Bronchial epithelial cell (primary cell): ENCODE measurements around the gene ALDH3B2. TPM values are rescaled to one million over a fixed set of nuclear protein-coding genes. Genes with fewer than 3 reads are reported as not detected.
A peak's percentile ranks its signal among the peaks of the same experiment; 100 is the strongest.
"Not testable (repeated sequence)": the region's sequence is repeated elsewhere in the genome, so short reads cannot be mapped to it uniquely, and the experiment has no call there.

ENCODE experiments used
- DNase-seq: peaks from one replicate; pipeline ENCODE4 v3.0.0-alpha.2; 2010; ENCODE audit warnings: low read depth
- FAIRE-seq: peaks from 2 replicates; lab custom pipeline; 2011; peaks lifted over from hg19 to GRCh38; lab: Jason Lieb, UNC
- H3K27me3 ChIP-seq: 2 replicates; pipeline ENCODE4 v1.5.1; 2011; ENCODE audit warnings: low read length; ENCODE audit not compliant: control insufficient read depth, insufficient read depth
- H3K36me3 ChIP-seq: 2 replicates; pipeline ENCODE4 v1.5.1; 2011; ENCODE audit warnings: low read length; ENCODE audit not compliant: control insufficient read depth, insufficient read depth
- H3K4me3 ChIP-seq: 2 replicates; pipeline ENCODE4 v1.5.1; 2011; ENCODE audit warnings: mild to moderate bottlenecking, low read depth, low read length, control low read depth
- CTCF ChIP-seq: IDR thresholded peaks from 2 replicates; pipeline ENCODE4 v1.5.1; 2011; ENCODE audit warnings: mild to moderate bottlenecking, moderate library complexity, low read length, control low read depth, inconsistent platforms; ENCODE audit not compliant: insufficient read depth, severe bottlenecking
- total RNA-seq: library from RNA; depleted of rRNA; stranded (reverse); fragments of >200 nt; gene quantifications from 2 replicates; pipeline ENCODE4 v1.2.1, GENCODE V29; 2014

The ALDH3B2 gene
- total RNA-seq, 1 donor from 2014 or later, result 17.9 TPM

DNA sequence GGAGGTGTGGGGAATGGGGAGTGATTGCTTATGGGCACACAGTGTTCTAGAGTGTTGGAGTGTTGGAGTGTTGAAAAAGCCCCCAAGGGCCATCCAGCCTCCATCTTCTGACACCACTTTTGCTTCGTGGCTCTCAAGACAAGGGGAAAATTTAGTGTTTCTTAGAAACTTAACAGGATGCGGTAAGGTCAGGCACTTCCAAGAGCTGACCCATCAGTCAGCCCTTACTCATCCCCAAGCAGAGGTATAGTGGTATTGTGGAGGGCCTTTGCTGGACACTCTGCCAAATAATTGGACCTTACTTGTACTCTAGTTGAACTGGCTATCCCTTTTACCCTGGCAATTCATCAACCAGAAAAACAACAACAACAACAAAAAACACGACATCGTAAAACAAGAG lies 14.8 kb upstream of the ALDH3B2 start:
- H3K27me3 ChIP-seq, result no peaks in the 10 kb centered on the region
- no peak for DNase-seq
- H3K36me3 ChIP-seq, result no peaks in the 10 kb centered on the region
- no peak for FAIRE-seq
- H3K4me3 ChIP-seq, result no peak overlapping the region
- TF ChIP-seq CTCF, result no peak

GRCh38 chr11:67687986-67688385 lies 13.6 kb upstream of the ALDH3B2 start:
- Histone ChIP-seq H3K36me3 (no peaks in the 10 kb centered on the region), H3K27me3 (no peaks in the 10 kb centered on the region), H3K4me3 (no peak overlapping the region)
- FAIRE-seq, result peak; percentile 100
- no peak for TF ChIP-seq CTCF
- no peak for DNase-seq

DNA sequence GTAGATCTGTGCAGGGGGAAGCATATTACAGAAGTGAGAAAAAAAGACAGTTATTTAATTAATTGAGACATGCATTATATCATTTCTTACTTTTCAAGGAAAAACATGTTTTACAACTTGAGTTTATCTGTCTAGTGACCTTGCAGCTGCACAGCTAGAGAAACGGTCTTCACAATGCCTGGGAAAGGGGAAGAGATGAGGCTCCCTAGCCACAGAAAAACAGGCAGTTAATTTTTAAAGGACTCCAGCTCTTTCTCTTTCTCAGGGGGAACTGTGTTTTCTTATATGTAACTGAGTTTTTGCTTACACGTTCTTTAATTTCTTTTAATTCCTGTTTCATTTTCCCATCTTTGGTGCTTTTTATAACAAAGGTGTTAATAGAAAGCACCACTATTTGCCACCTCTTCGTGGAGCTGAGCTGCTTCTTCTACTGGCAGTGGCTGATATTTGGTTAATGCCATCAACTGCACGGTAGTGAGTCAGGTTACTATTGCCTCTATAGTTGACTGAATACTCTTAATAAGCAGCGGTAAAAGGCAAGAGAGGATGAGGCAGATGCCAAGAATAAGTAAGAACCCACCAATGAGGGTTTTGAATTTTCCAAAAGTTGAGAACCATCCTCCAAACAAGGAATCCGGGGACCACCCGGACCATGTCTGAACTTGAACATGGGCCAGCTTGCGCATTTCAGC lies 11.4 kb upstream of the ALDH3B2 start:
- H3K36me3 ChIP-seq, H3K4me3 ChIP-seq, H3K27me3 ChIP-seq, DNase-seq, FAIRE-seq: not testable (repeated sequence)

DNA sequence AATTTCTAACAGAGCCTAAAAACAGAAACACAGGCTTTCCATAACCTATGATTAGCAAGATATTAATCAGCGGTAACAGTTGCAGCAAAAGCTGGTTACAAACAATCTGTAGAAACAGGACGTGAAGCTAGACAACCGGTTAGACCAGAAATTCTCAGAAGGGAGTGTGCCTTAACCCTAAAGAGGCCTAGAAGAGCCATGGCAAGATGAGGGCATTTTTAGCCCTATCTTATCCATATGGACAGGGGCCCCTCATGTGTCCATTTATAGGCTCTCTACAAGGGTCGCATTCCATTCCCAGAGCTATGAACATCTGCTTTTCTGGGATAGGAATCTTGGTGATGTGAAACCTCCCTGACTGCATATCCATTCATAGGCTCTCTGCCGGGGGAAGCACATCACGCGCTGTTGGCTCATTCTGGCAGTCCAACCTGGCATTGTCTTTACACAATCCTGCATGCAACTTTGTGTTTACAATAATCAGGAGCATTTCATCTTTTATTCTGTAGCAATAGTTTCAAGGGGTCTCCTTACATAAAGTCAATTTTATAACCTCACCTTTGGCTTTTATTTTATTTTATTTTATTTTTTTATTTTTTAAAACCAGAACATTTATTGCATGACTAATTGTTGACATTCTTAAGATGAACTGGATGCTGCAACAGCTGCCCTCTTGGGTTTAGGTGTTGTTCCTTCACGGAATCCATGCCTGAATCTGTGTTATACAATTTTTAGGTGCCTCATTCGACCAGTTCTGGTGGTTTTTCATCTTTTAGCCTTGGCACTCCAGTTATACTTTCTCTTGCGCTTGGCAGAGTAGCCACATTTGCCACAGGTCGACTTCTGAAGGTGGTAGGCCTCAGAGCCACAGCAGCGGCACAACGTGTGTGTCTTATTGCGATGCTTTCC lies 8.0 kb upstream of the ALDH3B2 start:
- not testable (repeated sequence) for FAIRE-seq, H3K4me3 ChIP-seq, H3K36me3 ChIP-seq, H3K27me3 ChIP-seq
- DNase-seq, result peak; percentile 70

GRCh38 chr11:67680696-67681470 lies 6.5 kb upstream of the ALDH3B2 start:
- Histone ChIP-seq H3K4me3 (no peak overlapping the region), H3K27me3 (no peaks in the 10 kb centered on the region), H3K36me3 (no peaks in the 10 kb centered on the region)
- no peak for FAIRE-seq
- no peak for DNase-seq
- TF ChIP-seq CTCF, result no peak

- peak; percentile 86 for FAIRE-seq
- Histone ChIP-seq H3K36me3 (no peaks in the 10 kb centered on the region), H3K4me3 (no peak overlapping the region), H3K27me3 (no peaks in the 10 kb centered on the region)
- no peak for TF ChIP-seq CTCF
- no peak for DNase-seq
Measured at GRCh38 chr11:67675058-67675747, 780 bp upstream of the ALDH3B2 start.
